Measurements from ENCODE around the gene LYST. TPM values are rescaled to one million over a fixed set of nuclear protein-coding genes. Genes with fewer than 3 reads are reported as not detected.
A peak's percentile ranks its signal among the peaks of the same experiment; 100 is the strongest.
"Not testable (repeated sequence)": the region's sequence is repeated elsewhere in the genome, so short reads cannot be mapped to it uniquely, and the experiment has no call there.

The LYST gene
- total RNA-seq, 4 donors from 2014 or later, result 48.0 to 62.8 (median 61.0) TPM

DNA sequence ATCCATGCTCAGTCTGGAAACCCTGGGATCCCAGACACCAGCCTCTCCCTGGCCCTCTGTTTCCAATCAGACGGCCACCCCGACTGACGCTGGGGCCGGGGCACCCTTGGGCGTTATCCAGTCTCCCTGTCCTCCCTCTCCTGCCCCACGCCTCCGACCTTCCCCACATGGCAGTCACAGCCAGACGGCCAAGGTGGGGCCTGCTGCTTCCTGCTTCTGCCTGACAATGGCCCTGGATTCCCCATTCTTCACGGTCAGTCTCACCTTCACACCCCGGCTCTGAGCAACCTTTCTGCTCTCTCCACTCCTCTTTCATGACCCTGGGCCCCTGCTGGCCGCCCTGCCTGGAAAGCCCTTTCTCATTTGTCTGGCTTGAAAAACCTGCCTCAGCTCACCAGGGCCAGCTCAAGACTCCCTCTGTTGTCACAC is 223.7 kb downstream of the LYST start:
- peaks cover 0 to 30% of the 10 kb centered on the region in 2 donors for H3K27me3 ChIP-seq
- no peaks in the 10 kb centered on the region for H3K9me3 ChIP-seq
- DNase-seq (ENCODE audit: low spot score in 2 of 2), result no peak
- WGBS, 2 donors, result 51 to 56% methylated on average over 11 of the region's 11 CpGs
- no peak overlapping the region for H3K4me3 ChIP-seq
- no peak overlapping the region for H3K27ac ChIP-seq
- no peaks in the 10 kb centered on the region for H3K36me3 ChIP-seq
- TF ChIP-seq EP300 (IDR thresholded peaks at IDR 0.05) (no peak), POLR2A (IDR thresholded peaks at IDR 0.05) (no peak)
- TF ChIP-seq, protein P1, sequence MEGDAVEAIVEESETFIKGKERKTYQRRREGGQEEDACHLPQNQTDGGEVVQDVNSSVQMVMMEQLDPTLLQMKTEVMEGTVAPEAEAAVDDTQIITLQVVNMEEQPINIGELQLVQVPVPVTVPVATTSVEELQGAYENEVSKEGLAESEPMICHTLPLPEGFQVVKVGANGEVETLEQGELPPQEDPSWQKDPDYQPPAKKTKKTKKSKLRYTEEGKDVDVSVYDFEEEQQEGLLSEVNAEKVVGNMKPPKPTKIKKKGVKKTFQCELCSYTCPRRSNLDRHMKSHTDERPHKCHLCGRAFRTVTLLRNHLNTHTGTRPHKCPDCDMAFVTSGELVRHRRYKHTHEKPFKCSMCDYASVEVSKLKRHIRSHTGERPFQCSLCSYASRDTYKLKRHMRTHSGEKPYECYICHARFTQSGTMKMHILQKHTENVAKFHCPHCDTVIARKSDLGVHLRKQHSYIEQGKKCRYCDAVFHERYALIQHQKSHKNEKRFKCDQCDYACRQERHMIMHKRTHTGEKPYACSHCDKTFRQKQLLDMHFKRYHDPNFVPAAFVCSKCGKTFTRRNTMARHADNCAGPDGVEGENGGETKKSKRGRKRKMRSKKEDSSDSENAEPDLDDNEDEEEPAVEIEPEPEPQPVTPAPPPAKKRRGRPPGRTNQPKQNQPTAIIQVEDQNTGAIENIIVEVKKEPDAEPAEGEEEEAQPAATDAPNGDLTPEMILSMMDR (IDR thresholded peaks at IDR 0.05), result no peak
- H3K4me1 ChIP-seq, result no peaks in the 10 kb centered on the region

DNA sequence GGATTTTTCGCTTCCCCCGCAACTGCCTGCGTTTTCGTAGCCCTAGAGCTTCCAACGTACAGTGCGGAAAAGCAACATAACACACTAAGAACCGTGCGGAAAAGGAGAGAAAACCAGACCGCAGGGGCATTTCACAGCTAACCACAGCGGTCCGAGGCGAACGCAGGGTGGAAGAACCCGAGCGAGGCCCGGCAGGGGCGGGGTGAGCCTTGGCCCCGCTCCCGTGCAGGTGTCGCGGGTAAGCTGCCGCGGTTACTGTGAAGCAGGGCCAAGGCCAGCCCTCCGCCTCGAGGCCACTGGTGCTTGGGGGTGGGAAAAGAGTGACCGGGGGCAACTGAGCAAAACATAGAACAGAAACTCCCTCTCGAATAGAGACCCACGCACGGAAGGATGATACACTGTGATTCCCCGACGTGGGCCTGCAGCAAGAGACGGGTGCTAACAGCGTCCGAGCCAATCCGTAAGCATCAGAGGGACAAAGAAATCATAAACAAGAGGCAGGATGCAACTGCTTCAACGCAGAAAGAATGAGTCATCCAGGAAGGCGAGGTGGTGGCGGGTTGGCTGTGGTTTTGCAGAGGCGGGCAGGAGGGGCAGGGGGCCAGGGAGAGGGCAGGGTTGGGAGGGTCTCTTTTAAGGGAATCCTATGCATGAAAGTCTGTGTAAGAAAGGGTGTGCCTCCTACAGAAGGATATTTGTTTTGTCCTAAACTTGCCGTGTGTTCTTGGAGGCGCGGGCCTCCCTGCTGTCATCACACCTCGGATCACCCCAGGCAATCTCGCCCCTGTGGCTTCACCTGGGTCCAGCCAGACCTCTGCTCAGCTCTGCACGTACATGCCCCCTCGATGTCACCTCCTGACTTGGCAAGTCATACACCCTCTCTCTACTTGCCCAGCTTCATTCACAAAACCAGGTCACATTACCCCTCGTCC is 224.4 kb downstream of the LYST start:
- H3K4me1 ChIP-seq, result no peaks in the 10 kb centered on the region
- TF ChIP-seq, protein P1 (IDR thresholded peaks at IDR 0.05), result no peak
- H3K9me3 ChIP-seq, result no peaks in the 10 kb centered on the region
- no peaks in the 10 kb centered on the region for H3K36me3 ChIP-seq
- H3K27me3 ChIP-seq, result peaks cover 0 to 23% of the 10 kb centered on the region in 2 donors
- DNase-seq (ENCODE audit: low spot score in 2 of 2), result no peak
- H3K4me3 ChIP-seq, result peak overlapping the region in 1 of 4 donors; percentile 21
- WGBS, 2 donors, result 48 to 60% methylated on average over 47 of the region's 47 CpGs
- no peak overlapping the region for H3K27ac ChIP-seq

DNA sequence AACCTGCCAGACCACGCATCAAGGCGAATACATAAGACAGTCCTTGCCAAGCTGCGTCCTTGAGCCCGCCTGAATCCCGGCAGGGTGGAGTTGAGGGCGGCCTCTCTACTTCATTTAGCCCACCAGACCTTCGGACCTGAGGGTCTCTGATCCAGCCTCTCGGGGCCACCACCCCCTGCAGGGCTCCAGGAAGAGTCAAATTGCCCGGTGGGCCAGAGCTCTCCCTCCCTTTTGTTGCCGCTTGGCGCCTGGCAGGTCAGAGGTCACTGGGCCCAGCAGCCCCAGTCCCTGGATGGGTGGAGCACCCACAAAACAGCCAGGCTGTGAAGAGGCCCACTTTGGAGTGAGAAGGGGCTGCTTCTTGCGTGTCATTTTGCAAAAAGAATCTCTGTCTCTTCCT is 226.1 kb downstream of the LYST start:
- no peaks in the 10 kb centered on the region for H3K36me3 ChIP-seq
- 67 to 84% methylated on average over 12 of the region's 12 CpGs for whole genome bisulfite sequencing, 2 donors
- no peak for DNase-seq (ENCODE audit: low spot score in 2 of 2)
- no peaks in the 10 kb centered on the region for H3K9me3 ChIP-seq
- peaks cover 0 to 10% of the 10 kb centered on the region in 2 donors for H3K27me3 ChIP-seq
- TF ChIP-seq POLR2A (IDR thresholded peaks at IDR 0.05), result no peak
- no peak for TF ChIP-seq EP300 (IDR thresholded peaks at IDR 0.05)
- TF ChIP-seq, protein P1 (IDR thresholded peaks at IDR 0.05), result no peak
- H3K4me3 ChIP-seq, result no peak overlapping the region
- H3K27ac ChIP-seq, result no peak overlapping the region
- no peaks in the 10 kb centered on the region for H3K4me1 ChIP-seq

DNA sequence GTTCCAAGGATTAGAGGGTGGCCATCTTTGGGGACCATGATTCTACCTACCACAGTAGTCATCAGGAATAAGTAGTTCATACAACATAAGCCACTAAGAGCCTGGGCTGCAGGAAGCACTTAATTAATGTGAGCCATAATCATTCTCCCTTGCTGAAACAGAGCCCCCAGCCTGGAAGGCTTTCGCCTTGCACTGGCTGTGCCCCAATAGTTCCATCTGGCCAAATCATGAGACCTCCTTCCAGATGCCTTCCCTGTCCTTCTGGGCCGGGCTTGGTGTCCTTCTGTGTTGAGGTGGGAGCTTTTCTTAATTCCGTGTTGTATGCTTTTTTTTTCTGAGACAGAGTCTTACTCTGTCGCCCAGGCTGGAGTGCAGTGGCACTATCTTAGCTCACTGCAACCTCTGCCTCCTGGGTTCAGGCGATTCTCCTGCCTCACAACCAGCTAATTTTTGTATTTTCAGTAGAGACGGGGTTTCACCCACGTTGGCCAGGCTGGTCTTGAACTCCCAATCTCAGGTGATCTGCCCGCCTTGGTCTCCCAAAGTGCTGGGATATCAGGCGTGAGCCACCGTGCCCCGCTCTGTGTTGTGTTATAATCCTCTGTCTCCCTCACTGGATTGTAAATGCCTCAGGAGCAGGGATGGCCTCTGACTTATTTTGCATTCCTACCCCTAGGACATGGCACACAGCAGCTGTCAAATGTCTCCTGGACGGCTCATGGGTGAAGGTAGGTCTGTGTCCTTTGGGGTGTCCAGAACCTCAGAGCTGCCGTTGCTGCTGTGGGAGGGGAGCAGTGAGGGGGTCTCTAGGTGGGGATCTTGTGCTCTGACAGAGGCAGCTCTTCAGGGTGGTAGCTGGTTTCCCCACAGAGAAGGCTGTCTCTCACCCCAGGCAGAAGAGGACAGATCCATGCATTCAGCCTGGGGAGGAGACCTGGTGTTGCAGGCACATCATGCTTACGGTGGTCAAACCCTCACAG is 227.2 kb downstream of the LYST start:
- Histone ChIP-seq H3K9me3 (no peaks in the 10 kb centered on the region), H3K27me3 (no peaks in the 10 kb centered on the region), H3K4me1 (no peaks in the 10 kb centered on the region), H3K27ac (no peak overlapping the region), H3K36me3 (no peaks in the 10 kb centered on the region), H3K4me3 (no peak overlapping the region)
- no peak for DNase-seq (ENCODE audit: low spot score in 2 of 2)
- TF ChIP-seq EP300 (IDR thresholded peaks at IDR 0.05), result no peak
- TF ChIP-seq, protein P1 (IDR thresholded peaks at IDR 0.05), result no peak
- no peak for TF ChIP-seq POLR2A (IDR thresholded peaks at IDR 0.05)
- 77 to 80% methylated on average over 14 of the region's 14 CpGs for WGBS, 2 donors

DNA sequence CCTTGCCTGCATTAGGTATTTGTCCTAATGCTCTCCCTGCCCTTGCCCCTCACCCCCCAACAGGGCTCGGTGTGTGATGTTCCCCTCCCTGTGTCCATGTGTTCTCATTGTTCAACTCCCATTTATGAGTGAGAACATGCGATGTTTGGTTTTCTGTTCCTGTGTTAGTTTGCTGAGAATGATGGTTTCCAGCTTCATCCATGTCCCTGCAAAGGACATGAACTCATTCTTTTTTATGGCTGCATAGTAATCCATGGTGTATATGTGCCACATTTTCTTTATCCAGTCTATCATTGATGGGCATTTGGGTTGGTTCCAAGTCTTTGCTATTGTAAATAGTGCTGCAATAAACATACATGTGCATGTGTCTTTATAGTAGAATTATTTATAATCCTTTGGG is 228.1 kb downstream of the LYST start:
- 86 to 90% methylated on average over 2 of the region's 2 CpGs for WGBS, 2 donors
- not testable (repeated sequence) for H3K9me3 ChIP-seq; H3K27me3 ChIP-seq; DNase-seq (ENCODE audit: low spot score in 2 of 2); H3K36me3 ChIP-seq; H3K27ac ChIP-seq; H3K4me3 ChIP-seq; H3K4me1 ChIP-seq

Measured in tibial nerve (tissue), 4 donors.